DOHH2 (cell line): Measurements from ENCODE around the gene PTGIS.

ENCODE experiments used
- CTCF ChIP-seq: fragments of 200-600 bp; sonication (generic); IDR thresholded peaks from one replicate; pipeline ENCODE4 v1.5.1; 2014; ENCODE audit warnings: antibody characterized with exemption, mild to moderate bottlenecking, low read depth, low read length; ENCODE audit not compliant: poor library complexity, severe bottlenecking
- EZH2phosphoT487 ChIP-seq: fragments of 200-600 bp; sonication (generic); IDR thresholded peaks from 2 replicates; pipeline ENCODE4 v1.6.1; 2017; ENCODE audit warnings: borderline replicate concordance, mild to moderate bottlenecking, antibody characterized with exemption, low read length, moderate library complexity, mixed read lengths

DNA sequence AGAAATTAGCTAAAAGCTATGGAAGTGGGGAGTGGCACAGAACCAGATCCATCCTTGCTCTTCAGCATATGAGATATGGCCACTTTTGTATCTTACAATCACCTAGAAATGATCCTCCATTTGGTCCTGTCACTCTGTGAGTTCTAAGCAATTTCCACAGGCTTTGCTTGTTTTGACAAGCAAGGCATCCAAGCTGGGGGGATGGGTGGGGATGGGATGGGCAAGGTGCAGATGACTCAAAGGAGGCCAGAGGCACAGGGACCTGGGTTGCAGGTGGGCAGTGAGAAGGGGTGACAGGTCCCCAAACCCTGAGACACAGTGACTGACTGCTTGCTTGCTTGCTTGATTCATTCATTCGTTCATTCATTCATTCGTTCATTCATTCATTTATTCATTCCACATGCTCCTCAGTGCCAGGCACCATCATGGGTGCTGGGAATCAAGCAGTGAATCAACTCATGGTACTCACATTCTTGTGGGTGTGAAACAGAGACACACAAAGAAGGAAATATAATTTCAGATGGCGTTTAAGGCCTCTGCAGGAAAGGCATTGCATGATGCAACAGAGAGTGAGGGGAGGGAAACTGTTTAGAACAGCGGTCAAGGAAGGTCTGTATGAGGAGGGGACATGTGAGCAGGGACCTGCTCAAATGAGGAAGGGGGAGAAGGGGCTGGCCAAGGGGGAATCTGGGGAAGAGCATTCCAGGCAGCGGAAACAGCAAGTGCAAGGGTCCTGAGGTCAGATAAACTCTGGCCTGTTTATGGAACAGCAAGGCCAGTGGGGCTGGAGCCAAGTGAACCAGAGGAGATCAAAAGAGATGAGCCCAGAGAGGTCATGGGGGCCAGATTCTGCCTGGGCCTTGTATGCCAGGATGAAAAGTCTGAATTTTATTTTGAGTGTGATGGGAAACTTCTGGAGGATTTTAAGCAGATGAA lies 88.9 kb downstream of the PTGIS start:
- TF ChIP-seq CTCF (no peak), EZH2phosphoT487 (no peak)
